Neuronal stem cell (in vitro differentiated cells): ENCODE results near the gene CMIP.
A peak's percentile ranks its signal among the peaks of the same experiment; 100 is the strongest.

Experiments
- DNase-seq: peaks from one replicate; pipeline ENCODE4 v3.0.0-alpha.2; 2013; ENCODE audit warnings: low spot score
- H2AFZ ChIP-seq: one replicate; pipeline ENCODE4 v1.6.1; 2013; ENCODE audit warnings: mild to moderate bottlenecking, low read length, inconsistent platforms
- H2AK5ac ChIP-seq: 2 replicates; pipeline ENCODE4 v1.6.1; 2013; ENCODE audit warnings: low read depth, mild to moderate bottlenecking, inconsistent platforms, low read length, moderate library complexity, mixed read lengths
- H2BK120ac ChIP-seq: 2 replicates; pipeline ENCODE4 v1.6.1; 2013; ENCODE audit warnings: low read depth, mild to moderate bottlenecking, inconsistent platforms, low read length, moderate library complexity, mixed read lengths
- H2BK12ac ChIP-seq: one replicate; pipeline ENCODE4 v1.6.1; 2013; ENCODE audit warnings: low read length, inconsistent platforms
- H2BK15ac ChIP-seq: 2 replicates; pipeline ENCODE4 v1.6.1; 2013; ENCODE audit warnings: mild to moderate bottlenecking, low read length, inconsistent platforms, mixed read lengths
- H2BK5ac ChIP-seq: one replicate; pipeline ENCODE4 v1.6.1; 2013; ENCODE audit warnings: inconsistent platforms, mild to moderate bottlenecking, low read length, moderate library complexity
- H3K14ac ChIP-seq: one replicate; pipeline ENCODE4 v1.6.1; 2013; ENCODE audit warnings: low read length, inconsistent platforms
- H3K18ac ChIP-seq: 2 replicates; pipeline ENCODE4 v1.6.1; 2013; ENCODE audit warnings: low read length, inconsistent platforms
- H3K23ac ChIP-seq: 2 replicates; pipeline ENCODE4 v1.6.1; 2013; ENCODE audit warnings: low read depth, mild to moderate bottlenecking, mixed read lengths, low read length, inconsistent platforms; ENCODE audit not compliant: poor library complexity
- H3K27ac ChIP-seq: replicated peaks from 3 replicates; pipeline ENCODE4 v1.5.1; 2013; ENCODE audit warnings: low read length, inconsistent platforms
- H3K27me3 ChIP-seq, 3 experiments: 2 replicates each; pipeline ENCODE4 v1.6.1; 2013; ENCODE audit warnings: low read length in 3 of 3, mild to moderate bottlenecking in 2 of 3, inconsistent platforms in 1 of 3, low read depth in 1 of 3, mixed read lengths in 1 of 3, moderate library complexity in 1 of 3; ENCODE audit not compliant: control insufficient read depth in 3 of 3, insufficient read depth in 3 of 3
- H3K36me3 ChIP-seq, 2 donors: replicated peaks in 1 of 2; 2 replicates each; pipeline ENCODE4 v1.6.1; 2013; ENCODE audit warnings: low read length in 2 of 2; ENCODE audit not compliant: control insufficient read depth in 2 of 2, insufficient read depth in 2 of 2
- H3K4ac ChIP-seq: 2 replicates; pipeline ENCODE4 v1.6.1; 2013; ENCODE audit warnings: inconsistent platforms, mild to moderate bottlenecking, low read length, moderate library complexity
- H3K4me1 ChIP-seq, 2 donors: 1 replicate in 1 of 2; 2 replicates in 1 of 2; pipeline ENCODE4 v1.6.1; 2013; ENCODE audit warnings: low read length in 2 of 2, low read depth in 1 of 2; ENCODE audit not compliant: control insufficient read depth in 2 of 2, insufficient read depth in 1 of 2
- H3K4me2 ChIP-seq: one replicate; pipeline ENCODE4 v1.6.1; 2013; ENCODE audit warnings: mild to moderate bottlenecking, low read length, inconsistent platforms; ENCODE audit not compliant: insufficient read depth, poor library complexity, severe bottlenecking
- H3K4me3 ChIP-seq, 2 donors: 2 replicates each; pipeline ENCODE4 v1.5.1; 2013; ENCODE audit warnings: low read length in 2 of 2, mild to moderate bottlenecking in 2 of 2, inconsistent platforms in 1 of 2, moderate library complexity in 1 of 2
- H3K79me1 ChIP-seq: one replicate; pipeline ENCODE4 v1.6.1; 2013; ENCODE audit warnings: low read depth, mild to moderate bottlenecking, inconsistent platforms, low read length, moderate library complexity
- H3K9ac ChIP-seq: one replicate; pipeline ENCODE4 v1.6.1; 2013; ENCODE audit warnings: mild to moderate bottlenecking, low read depth, low read length, inconsistent platforms; ENCODE audit not compliant: poor library complexity
- H3K9me3 ChIP-seq, 2 donors: replicated peaks in 1 of 2; 2 replicates each; pipeline versions ENCODE3 to v1.6.1; 2013; ENCODE audit warnings: low read length in 2 of 2, mild to moderate bottlenecking in 2 of 2, inconsistent platforms in 1 of 2, low read depth in 1 of 2, mixed read lengths in 1 of 2, moderate library complexity in 1 of 2; ENCODE audit not compliant: control insufficient read depth in 2 of 2, insufficient read depth in 1 of 2
- H4K8ac ChIP-seq: one replicate; pipeline ENCODE4 v1.6.1; 2013; ENCODE audit warnings: low read depth, mild to moderate bottlenecking, inconsistent platforms, low read length, moderate library complexity
- H4K91ac ChIP-seq: one replicate; pipeline ENCODE4 v1.6.1; 2013; ENCODE audit warnings: low read length, low read depth, mild to moderate bottlenecking, inconsistent platforms; ENCODE audit not compliant: poor library complexity
- WGBS, 2 donors: extraction: QIAGEN DNeasy Blood & Tissue Kit; methylation state at CpG; one replicate each; pipeline ENCODE4 v1.1.7; 2013; ENCODE audit warnings: missing lambda C conversion rate in 2 of 2, mixed read lengths in 1 of 2; ENCODE audit not compliant: insufficient read length in 2 of 2, insufficient replicate concordance in 1 of 2; ENCODE audit errors: extremely low coverage in 2 of 2; 5-methylcytosine and 5-hydroxymethylcytosine counted together

The CMIP gene

GRCh38 chr16:81472391-81472790, 27.8 kb downstream of the CMIP start:
- Histone ChIP-seq H3K4me3 (peak overlapping the region in 1 of 2 donors; percentile 12), H3K79me1 (peaks cover 15% of the 10 kb centered on the region), H2AK5ac (no peak overlapping the region), H3K18ac (peak overlapping the region; percentile 20), H2BK120ac (no peak overlapping the region), H4K91ac (no peak overlapping the region), H3K9me3 (peaks cover 2 to 5% of the 10 kb centered on the region in 2 donors), H2BK15ac (no peak overlapping the region), H3K14ac (peak overlapping the region; percentile 5), H3K23ac (peak overlapping the region; percentile 29), H3K4me1 (peaks cover 8 to 9% of the 10 kb centered on the region in 2 donors), H3K27ac (no peak overlapping the region), H3K27me3 (no peaks in the 10 kb centered on the region), H2AFZ (no peak overlapping the region), H3K4ac (no peak overlapping the region), H2BK12ac (no peak overlapping the region), H3K9ac (no peak overlapping the region), H4K8ac (no peak overlapping the region), H3K4me2 (no peak overlapping the region), H3K36me3 (peaks cover 8 to 23% of the 10 kb centered on the region in 2 donors), H2BK5ac (no peak overlapping the region)
- DNase-seq, result no peak
- WGBS, 2 donors, result no CpG with 5 or more reads among the region's 7 CpGs

DNA sequence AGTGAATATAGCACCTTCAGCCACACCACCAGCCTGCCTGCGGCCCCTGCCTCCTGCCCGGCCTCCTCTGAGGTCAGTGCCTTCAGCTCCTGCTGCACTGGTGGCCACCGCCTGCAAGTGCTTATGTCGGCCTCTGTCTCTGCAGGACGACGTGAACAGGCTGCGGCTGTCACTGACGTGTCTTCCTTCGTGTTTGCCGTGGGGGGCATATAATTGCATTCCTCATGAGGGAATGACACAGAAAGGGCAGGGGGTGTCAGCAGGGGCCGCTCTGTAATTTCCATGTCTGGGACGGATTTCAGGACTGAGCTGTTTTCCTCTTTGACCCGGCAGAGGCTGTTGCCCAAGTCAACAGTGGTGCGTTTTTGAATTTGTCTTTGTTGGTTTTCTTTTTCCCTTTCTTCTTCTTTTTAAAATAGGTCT, 28.5 kb downstream of the CMIP start:
- H3K79me1 ChIP-seq, result peaks cover 15% of the 10 kb centered on the region
- H3K36me3 ChIP-seq, result peaks cover 8 to 23% of the 10 kb centered on the region in 2 donors
- H3K18ac ChIP-seq, result peak overlapping the region; percentile 20
- no peak overlapping the region for H4K91ac ChIP-seq
- no peak overlapping the region for H3K14ac ChIP-seq
- peaks cover 8 to 11% of the 10 kb centered on the region in 2 donors for H3K4me1 ChIP-seq
- H3K27ac ChIP-seq, result no peak overlapping the region
- H4K8ac ChIP-seq, result no peak overlapping the region
- no peak overlapping the region for H2AK5ac ChIP-seq
- no peak overlapping the region for H3K4ac ChIP-seq
- H3K4me3 ChIP-seq, result no peak overlapping the region
- peak overlapping the region; percentile 66 for H3K9ac ChIP-seq
- peaks cover 2 to 5% of the 10 kb centered on the region in 2 donors for H3K9me3 ChIP-seq
- H3K23ac ChIP-seq, result no peak overlapping the region
- H3K27me3 ChIP-seq, result no peaks in the 10 kb centered on the region
- H2AFZ ChIP-seq, result no peak overlapping the region
- H2BK5ac ChIP-seq, result no peak overlapping the region
- peak overlapping the region; percentile 70 for H2BK12ac ChIP-seq
- WGBS, 2 donors, result no CpG with 5 or more reads among the region's 14 CpGs
- H3K4me2 ChIP-seq, result no peak overlapping the region
- DNase-seq, result no peak
- H2BK15ac ChIP-seq, result no peak overlapping the region
- no peak overlapping the region for H2BK120ac ChIP-seq

- Histone ChIP-seq H3K4me1 (peaks cover 8 to 15% of the 10 kb centered on the region in 2 donors), H3K23ac (no peak overlapping the region), H3K18ac (no peak overlapping the region), H2BK15ac (no peak overlapping the region), H3K4me3 (no peak overlapping the region), H3K36me3 (peaks cover 8 to 23% of the 10 kb centered on the region in 2 donors), H3K27ac (no peak overlapping the region), H3K79me1 (peaks cover 12% of the 10 kb centered on the region), H2AK5ac (no peak overlapping the region), H3K14ac (no peak overlapping the region), H3K9ac (no peak overlapping the region), H2AFZ (no peak overlapping the region), H3K4ac (no peak overlapping the region), H2BK120ac (no peak overlapping the region), H2BK5ac (peak overlapping the region; percentile 30), H3K27me3 (no peaks in the 10 kb centered on the region), H2BK12ac (no peak overlapping the region), H3K9me3 (peaks cover 2 to 5% of the 10 kb centered on the region in 2 donors), H4K8ac (no peak overlapping the region), H4K91ac (no peak overlapping the region), H3K4me2 (no peak overlapping the region)
- WGBS, 2 donors, result no CpG with 5 or more reads among the region's 10 CpGs
- DNase-seq, result no peak
Measured at GRCh38 chr16:81473558-81473957, 28.9 kb downstream of the CMIP start.

DNA sequence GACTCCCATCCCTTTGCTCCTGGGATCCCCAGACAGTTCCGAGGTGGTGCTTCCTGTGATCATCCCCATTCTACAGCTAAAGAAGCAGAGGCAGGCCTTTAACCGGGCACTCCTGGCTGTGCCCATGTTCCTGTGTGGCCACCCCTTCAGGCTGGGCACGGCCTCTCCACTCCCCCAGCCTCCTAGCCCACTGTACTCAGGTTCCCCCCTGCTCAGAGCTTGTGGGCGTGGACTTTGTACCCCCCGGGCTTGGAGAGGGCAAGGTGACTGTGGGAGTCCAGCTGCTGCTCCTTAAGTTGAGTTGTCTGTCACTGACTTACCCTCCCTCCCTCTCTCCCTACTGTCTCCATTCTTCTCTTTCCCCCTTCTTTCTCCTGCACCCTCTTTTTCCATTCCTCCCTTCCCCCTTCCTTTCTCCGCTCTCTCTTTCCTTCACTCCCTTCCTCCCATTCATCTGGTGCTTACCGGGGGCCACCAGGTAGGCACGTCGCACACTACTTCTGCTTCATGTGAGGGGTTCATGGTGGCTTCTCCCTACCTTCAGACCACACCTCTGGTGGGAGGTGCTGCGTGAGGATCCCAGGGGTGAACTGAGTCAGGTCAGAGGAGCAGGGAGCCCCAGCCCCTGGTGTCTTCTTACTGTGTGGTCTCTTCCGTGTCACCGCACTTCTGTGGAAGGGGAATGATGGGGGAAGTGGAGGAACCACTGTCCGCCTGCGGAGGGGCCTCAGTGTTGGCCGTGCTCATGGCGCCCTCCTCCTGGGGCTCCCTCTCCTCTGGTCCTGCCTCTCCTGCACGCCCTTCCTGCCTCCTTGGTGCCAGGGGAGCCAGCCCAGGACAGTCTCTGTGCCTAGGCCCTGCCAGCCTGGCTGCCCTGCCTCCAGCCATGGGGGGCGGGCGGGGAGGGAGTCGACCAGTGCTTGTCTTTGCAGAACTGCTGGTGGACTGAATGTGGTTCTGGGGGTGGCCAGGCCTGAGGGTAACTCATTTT, 29.7 kb downstream of the CMIP start:
- H2AFZ ChIP-seq, result no peak overlapping the region
- H3K14ac ChIP-seq, result peak overlapping the region; percentile 39
- peak overlapping the region; percentile 30 for H2BK5ac ChIP-seq
- no peak overlapping the region for H4K8ac ChIP-seq
- no peak overlapping the region for H3K4me3 ChIP-seq
- H3K4ac ChIP-seq, result no peak overlapping the region
- peaks cover 12% of the 10 kb centered on the region for H3K79me1 ChIP-seq
- peak overlapping the region; percentile 67 for H3K9ac ChIP-seq
- no peak overlapping the region for H2AK5ac ChIP-seq
- H3K9me3 ChIP-seq, result peaks cover 2 to 5% of the 10 kb centered on the region in 2 donors
- no peak overlapping the region for H3K4me2 ChIP-seq
- DNase-seq, result no peak
- no peak overlapping the region for H3K27ac ChIP-seq
- H2BK15ac ChIP-seq, result no peak overlapping the region
- H3K23ac ChIP-seq, result no peak overlapping the region
- WGBS, 2 donors, result 100% methylated on average over 1 of the region's 20 CpGs; no CpG with 5 or more reads in 1 of the 2 donors
- no peaks in the 10 kb centered on the region for H3K27me3 ChIP-seq
- peaks cover 8 to 18% of the 10 kb centered on the region in 2 donors for H3K4me1 ChIP-seq
- H3K18ac ChIP-seq, result no peak overlapping the region
- no peak overlapping the region for H4K91ac ChIP-seq
- no peak overlapping the region for H2BK120ac ChIP-seq
- no peak overlapping the region for H2BK12ac ChIP-seq
- H3K36me3 ChIP-seq, result peaks cover 8 to 23% of the 10 kb centered on the region in 2 donors
